CD14-positive monocyte (primary cell): ENCODE measurements around the gene CD55. TPM values are rescaled to one million over a fixed set of nuclear protein-coding genes. Genes with fewer than 3 reads are reported as not detected.

Source experiments
- DNase-seq, 3 donors: peaks; one replicate each; pipeline ENCODE4 v3.0.0-alpha.2; 2011 to 2022
- H2AFZ ChIP-seq: 2 replicates; pipeline ENCODE4 v1.6.0; 2012; ENCODE audit warnings: mild to moderate bottlenecking, low read depth, low read length, inconsistent platforms; ENCODE audit not compliant: insufficient read depth, poor library complexity, severe bottlenecking
- H3K27ac ChIP-seq, 2 donors: 1 replicate in 1 of 2; 2 replicates in 1 of 2; pipeline ENCODE4 v1.5.1; 2012 to 2013; ENCODE audit warnings: low read length in 2 of 2, control low read depth in 1 of 2, inconsistent platforms in 1 of 2, low read depth in 1 of 2, mild to moderate bottlenecking in 1 of 2
- H3K27me3 ChIP-seq, 2 donors: one replicate each; pipeline versions ENCODE4 v1.6.0 to v1.6.1; 2011 to 2013; ENCODE audit warnings: low read length in 2 of 2; ENCODE audit not compliant: control insufficient read depth in 2 of 2, insufficient read depth in 2 of 2
- H3K36me3 ChIP-seq, 2 donors: replicated peaks in 1 of 2; 1 replicate in 1 of 2; 2 replicates in 1 of 2; pipeline versions ENCODE4 v1.5.1 to v1.6.1; 2012 to 2013; ENCODE audit warnings: low read length in 2 of 2, control low read depth in 1 of 2, inconsistent platforms in 1 of 2, mild to moderate bottlenecking in 1 of 2; ENCODE audit not compliant: insufficient read depth in 2 of 2, control insufficient read depth in 1 of 2
- H3K4me1 ChIP-seq, 2 donors: 1 replicate in 1 of 2; 2 replicates in 1 of 2; pipeline versions ENCODE4 v1.5.1 to v1.6.1; 2012 to 2013; ENCODE audit warnings: low read length in 2 of 2, control low read depth in 1 of 2, inconsistent platforms in 1 of 2, mild to moderate bottlenecking in 1 of 2, moderate library complexity in 1 of 2; ENCODE audit not compliant: insufficient read depth in 2 of 2, control insufficient read depth in 1 of 2
- H3K4me2 ChIP-seq: replicated peaks from 2 replicates; pipeline ENCODE3; 2012; ENCODE audit warnings: low read length, moderate library complexity, mild to moderate bottlenecking; ENCODE audit not compliant: poor library complexity, severe bottlenecking; ENCODE audit errors: extremely low read depth
- H3K4me3 ChIP-seq, 3 experiments: fragments of 200-600 bp in 1 of 3; sonication (generic) in 1 of 3; replicated peaks in 1 of 3; 1 replicate in 2 of 3; 2 replicates in 1 of 3; pipeline ENCODE4 v1.5.1; 2011 to 2013; ENCODE audit warnings: low read length in 3 of 3, mild to moderate bottlenecking in 3 of 3, control low read depth in 2 of 3, low read depth in 2 of 3, inconsistent platforms in 1 of 3, moderate library complexity in 1 of 3
- H3K79me2 ChIP-seq: 2 replicates; pipeline ENCODE4 v1.6.0; 2012; ENCODE audit warnings: mild to moderate bottlenecking, control low read depth, inconsistent platforms, low read length, moderate library complexity; ENCODE audit not compliant: insufficient read depth
- H3K9ac ChIP-seq: 2 replicates; pipeline ENCODE4 v1.6.0; 2017; ENCODE audit warnings: low read length, mild to moderate bottlenecking; ENCODE audit not compliant: insufficient read depth, poor library complexity, severe bottlenecking
- H3K9me3 ChIP-seq, 2 donors: replicated peaks in 1 of 2; 1 replicate in 1 of 2; 2 replicates in 1 of 2; pipeline versions ENCODE4 v1.5.1 to v1.6.1; 2012 to 2013; ENCODE audit warnings: low read length in 2 of 2, control low read depth in 1 of 2; ENCODE audit not compliant: control insufficient read depth in 1 of 2, insufficient read depth in 1 of 2
- H4K20me1 ChIP-seq: 2 replicates; pipeline ENCODE4 v1.6.0; 2012; ENCODE audit warnings: mild to moderate bottlenecking, low read length, control low read depth, moderate library complexity; ENCODE audit not compliant: insufficient read depth
- H3K27ac Mint-ChIP-seq, 7 donors: one replicate each; pipeline ENCODE4 v1.8.0; 2020; ENCODE audit warnings: mild to moderate bottlenecking in 7 of 7, mixed read lengths in 7 of 7, moderate library complexity in 6 of 7, inconsistent platforms in 2 of 7
- H3K27me3 Mint-ChIP-seq, 3 donors: one replicate each; pipeline ENCODE4 v1.8.0; 2021 to 2022; ENCODE audit warnings: low read depth in 3 of 3, mild to moderate bottlenecking in 3 of 3, mixed read lengths in 3 of 3, moderate library complexity in 3 of 3, inconsistent platforms in 1 of 3
- H3K36me3 Mint-ChIP-seq, 2 donors: one replicate each; pipeline ENCODE4 v1.8.0; 2020; ENCODE audit warnings: mixed read lengths in 2 of 2, inconsistent platforms in 1 of 2, mild to moderate bottlenecking in 1 of 2
- H3K4me1 Mint-ChIP-seq: one replicate; pipeline ENCODE4 v1.8.0; 2020; ENCODE audit warnings: mild to moderate bottlenecking, mixed read lengths
- H3K4me3 Mint-ChIP-seq, 2 donors: one replicate each; pipeline ENCODE4 v1.8.0; 2020; ENCODE audit warnings: mild to moderate bottlenecking in 2 of 2, mixed read lengths in 2 of 2, moderate library complexity in 1 of 2
- H3K9me3 Mint-ChIP-seq, 7 donors: one replicate each; pipeline ENCODE4 v1.8.0; 2020 to 2022; ENCODE audit warnings: mixed read lengths in 7 of 7, mild to moderate bottlenecking in 6 of 7, moderate library complexity in 6 of 7, inconsistent platforms in 2 of 7
- WGBS: methylation state at CpG from one replicate; pipeline ENCODE4 v1.1.5; 2013; ENCODE audit warnings: missing lambda C conversion rate; ENCODE audit not compliant: insufficient coverage; 5-methylcytosine and 5-hydroxymethylcytosine counted together
- intact Hi-C, 2 donors: fragments of 100-400 bp; cut with micrococcal nuclease; formaldehyde crosslinking; loops; one replicate each; pipeline versions ENCODE4 v1.15.0 to v1.15.1; 2023
- polyA plus RNA-seq, 3 donors: library from polyadenylated mRNA; depleted of rRNA in 1 of 3; unstranded in 2 of 3; stranded (reverse) in 1 of 3; fragments of 300-500 nt in 2 of 3; fragments of >200 nt in 1 of 3; fragmentation: Illumina TruSeq in 2 of 3; gene quantifications; 1 replicate in 2 of 3; 2 replicates in 1 of 3; pipeline ENCODE4 v1.2.3, GENCODE V29; 2012 to 2021
- TF ChIP-seq, protein P1 (sequence below): fragments of 200-600 bp; IDR thresholded peaks from one replicate; pipeline ENCODE4 v1.8.0; 2022; ENCODE audit warnings: antibody characterized with exemption, mild to moderate bottlenecking

Gene CD55
- polyA plus RNA-seq, 3 donors = 171 to 221 (median 182) TPM

DNA sequence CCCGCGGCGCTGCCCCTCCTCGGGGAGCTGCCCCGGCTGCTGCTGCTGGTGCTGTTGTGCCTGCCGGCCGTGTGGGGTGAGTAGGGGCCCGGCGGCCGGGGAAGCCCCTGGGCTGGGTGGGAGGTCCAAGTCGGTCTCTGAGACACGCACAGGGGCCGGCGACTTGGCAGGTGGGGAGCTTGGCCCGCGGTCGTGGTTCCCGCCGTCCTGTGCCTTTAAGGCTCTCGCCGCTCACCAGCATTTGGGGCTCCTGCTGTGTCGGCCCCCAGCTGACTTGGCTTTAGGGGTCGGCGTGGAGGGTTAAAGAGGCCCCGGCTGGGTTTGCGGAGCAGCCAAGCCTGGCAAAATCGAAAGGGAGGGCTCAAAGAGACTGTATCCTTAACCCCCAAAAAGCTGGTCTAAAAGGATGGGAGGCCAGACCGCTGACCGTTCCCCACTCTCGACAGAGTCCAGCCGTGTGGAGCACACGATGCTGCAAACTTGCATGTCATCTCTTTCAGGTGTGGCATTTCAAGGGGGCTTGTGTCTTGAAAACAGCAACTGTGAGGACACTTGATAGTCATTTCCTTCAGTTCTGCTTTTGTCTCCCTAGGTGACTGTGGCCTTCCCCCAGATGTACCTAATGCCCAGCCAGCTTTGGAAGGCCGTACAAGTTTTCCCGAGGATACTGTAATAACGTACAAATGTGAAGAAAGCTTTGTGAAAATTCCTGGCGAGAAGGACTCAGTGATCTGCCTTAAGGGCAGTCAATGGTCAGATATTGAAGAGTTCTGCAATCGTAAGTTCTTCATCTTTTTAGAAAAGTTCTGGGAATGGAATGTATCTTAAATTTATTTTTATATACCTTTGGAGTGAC lies 540 bp downstream of the CD55 start:
- Histone ChIP-seq H3K27me3 (no peaks in the 10 kb centered on the region), H4K20me1 (peaks cover 55% of the 10 kb centered on the region), H2AFZ (no peak overlapping the region), H3K4me2 (peak overlapping the region; percentile 93), H3K27ac (peak overlapping the region; percentile 99), H3K4me3 (peak overlapping the region; percentile 78 to 95 (median 95)), H3K9me3 (no peaks in the 10 kb centered on the region), H3K4me1 (peaks cover 49 to 73% of the 10 kb centered on the region in 2 donors), H3K36me3 (peaks cover 44 to 47% of the 10 kb centered on the region in 2 donors), H3K79me2 (peaks cover 48% of the 10 kb centered on the region), H3K9ac (peak overlapping the region; percentile 99)
- peak overlapping the region; percentile 100 for H3K27ac Mint-ChIP-seq
- peaks cover 0 to 2% (median 1%) of the 10 kb centered on the region in 3 donors for H3K27me3 Mint-ChIP-seq
- WGBS = 2% methylated on average over 36 of the region's 37 CpGs
- peak in 2 of 3 donors; percentile 51 to 62 for DNase-seq
- H3K36me3 Mint-ChIP-seq = peaks cover 44% of the 10 kb centered on the region in 2 donors
- TF ChIP-seq, protein P1, sequence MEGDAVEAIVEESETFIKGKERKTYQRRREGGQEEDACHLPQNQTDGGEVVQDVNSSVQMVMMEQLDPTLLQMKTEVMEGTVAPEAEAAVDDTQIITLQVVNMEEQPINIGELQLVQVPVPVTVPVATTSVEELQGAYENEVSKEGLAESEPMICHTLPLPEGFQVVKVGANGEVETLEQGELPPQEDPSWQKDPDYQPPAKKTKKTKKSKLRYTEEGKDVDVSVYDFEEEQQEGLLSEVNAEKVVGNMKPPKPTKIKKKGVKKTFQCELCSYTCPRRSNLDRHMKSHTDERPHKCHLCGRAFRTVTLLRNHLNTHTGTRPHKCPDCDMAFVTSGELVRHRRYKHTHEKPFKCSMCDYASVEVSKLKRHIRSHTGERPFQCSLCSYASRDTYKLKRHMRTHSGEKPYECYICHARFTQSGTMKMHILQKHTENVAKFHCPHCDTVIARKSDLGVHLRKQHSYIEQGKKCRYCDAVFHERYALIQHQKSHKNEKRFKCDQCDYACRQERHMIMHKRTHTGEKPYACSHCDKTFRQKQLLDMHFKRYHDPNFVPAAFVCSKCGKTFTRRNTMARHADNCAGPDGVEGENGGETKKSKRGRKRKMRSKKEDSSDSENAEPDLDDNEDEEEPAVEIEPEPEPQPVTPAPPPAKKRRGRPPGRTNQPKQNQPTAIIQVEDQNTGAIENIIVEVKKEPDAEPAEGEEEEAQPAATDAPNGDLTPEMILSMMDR = no peak
- no peaks in the 10 kb centered on the region for H3K9me3 Mint-ChIP-seq
- H3K4me1 Mint-ChIP-seq = peaks cover 63% of the 10 kb centered on the region
- peak overlapping the region; percentile 96 to 97 for H3K4me3 Mint-ChIP-seq
- intact Hi-C loops = loop anchor here (2.0 to 10.0 kb wide), 5 partner anchors 13 to 237 kb away; partner anchors contain the start of genes C4BPB (in 1 of the 2) and CR1 (in 1 of the 2)

DNA sequence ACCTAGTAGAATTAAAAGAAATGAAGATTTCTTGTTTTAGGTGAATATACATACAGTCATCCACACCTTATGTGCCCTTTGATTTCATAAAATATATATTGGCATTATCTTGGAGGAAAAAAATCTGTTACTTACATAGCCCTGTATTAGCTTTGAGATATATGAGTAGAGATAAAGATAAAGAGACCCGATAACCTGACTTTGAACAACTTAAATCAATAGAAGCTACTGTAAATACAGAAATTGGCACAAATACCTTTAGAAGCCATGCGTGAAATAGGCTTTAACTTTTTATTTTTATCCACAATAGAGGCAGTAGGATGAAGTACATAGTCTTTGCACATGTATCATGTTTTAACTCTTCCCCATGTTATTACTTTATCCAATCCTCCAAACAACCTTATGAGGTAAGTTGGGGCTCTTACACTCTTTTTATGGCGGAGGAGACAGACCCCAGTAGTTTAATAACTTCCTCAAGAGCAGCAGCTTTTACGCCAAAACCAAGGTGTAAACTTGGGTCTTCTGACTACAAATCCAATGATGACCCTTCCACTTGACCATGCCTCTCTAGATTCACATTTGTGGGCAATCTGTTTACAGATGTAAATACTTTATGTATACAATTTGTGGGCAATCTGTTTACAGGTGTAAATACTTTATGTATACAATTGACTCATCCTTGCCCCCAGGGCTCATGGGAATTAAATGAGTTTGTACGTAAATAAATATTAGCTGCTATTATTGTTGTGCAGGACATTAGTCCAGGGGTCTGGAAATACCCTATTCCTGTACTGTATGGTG lies 2.1 kb downstream of the CD55 start:
- Histone ChIP-seq H3K27ac (peak overlapping the region in 1 of 2 donors; percentile 17), H3K4me3 (peak overlapping the region; percentile 78 to 95 (median 95)), H3K9ac (peak overlapping the region; percentile 99), H3K27me3 (no peaks in the 10 kb centered on the region), H3K9me3 (no peaks in the 10 kb centered on the region), H2AFZ (no peak overlapping the region), H3K4me1 (peaks cover 40 to 72% of the 10 kb centered on the region in 2 donors), H3K36me3 (peaks cover 60 to 63% of the 10 kb centered on the region in 2 donors), H3K79me2 (peaks cover 54% of the 10 kb centered on the region), H4K20me1 (peaks cover 71% of the 10 kb centered on the region), H3K4me2 (peak overlapping the region; percentile 93)
- no peaks in the 10 kb centered on the region for H3K9me3 Mint-ChIP-seq
- TF ChIP-seq, protein P1 = no peak
- WGBS = no CpG with 5 or more reads among the region's 5 CpGs
- peak overlapping the region; percentile 81 to 86 for H3K4me3 Mint-ChIP-seq
- peaks cover 0 to 2% (median 0%) of the 10 kb centered on the region in 3 donors for H3K27me3 Mint-ChIP-seq
- intact Hi-C loops = loop anchor here (5.0 to 10.0 kb wide), 4 partner anchors 76 to 239 kb away; partner anchors contain the start of genes C4BPB (in 1 of the 2) and CR1 (in 1 of the 2)
- peak overlapping the region in 5 of 7 donors; percentile 35 to 75 (median 53) for H3K27ac Mint-ChIP-seq
- no peak for DNase-seq
- peaks cover 59% of the 10 kb centered on the region for H3K4me1 Mint-ChIP-seq
- peaks cover 60% of the 10 kb centered on the region in 2 donors for H3K36me3 Mint-ChIP-seq
